Testis (tissue), 3 donors: ENCODE data around the gene TPCN2. TPM values are rescaled to one million over a fixed set of nuclear protein-coding genes. Genes with fewer than 3 reads are reported as not detected.
A peak's percentile ranks its signal among the peaks of the same experiment; 100 is the strongest.

Source experiments
- DNase-seq: peaks from one replicate; pipeline ENCODE4 v3.0.0-alpha.2; 2019
- H3K27ac ChIP-seq, 2 donors: fragments of 200-600 bp; sonication (generic); one replicate each; pipeline ENCODE4 v1.5.1; 2019
- H3K27me3 ChIP-seq: fragments of 200-600 bp; sonication (generic); one replicate; pipeline ENCODE4 v1.5.1; 2019
- H3K36me3 ChIP-seq: fragments of 200-600 bp; sonication (generic); one replicate; pipeline ENCODE4 v1.5.1; 2017; ENCODE audit warnings: low read depth; ENCODE audit errors: missing control alignments
- H3K4me1 ChIP-seq: fragments of 200-600 bp; sonication (generic); one replicate; pipeline ENCODE4 v1.5.1; 2019
- H3K4me3 ChIP-seq, 2 donors: fragments of 200-600 bp; sonication (generic); one replicate each; pipeline ENCODE4 v1.5.1; 2017 to 2019
- H3K9me3 ChIP-seq: fragments of 200-600 bp; sonication (generic); one replicate; pipeline ENCODE4 v1.5.1; 2017
- CTCF ChIP-seq, 3 experiments: fragments of 450-650 bp in 2 of 3; fragments of 200-600 bp in 1 of 3; sonication (generic) in 1 of 3; IDR thresholded peaks; one replicate each; pipeline ENCODE4 v1.5.1; 2016 to 2019; ENCODE audit warnings: antibody characterized with exemption in 3 of 3, mild to moderate bottlenecking in 2 of 3, moderate library complexity in 1 of 3
- POLR2A ChIP-seq: fragments of 450-650 bp; IDR thresholded peaks from one replicate; pipeline ENCODE4 v1.6.1; 2017; ENCODE audit warnings: antibody characterized with exemption, mild to moderate bottlenecking, moderate library complexity
- WGBS, 2 donors: methylation state at CpG; one replicate each; pipeline ENCODE4 v1.1.5; 2018; 5-methylcytosine and 5-hydroxymethylcytosine counted together
- intact Hi-C: fragments of 100-400 bp; cut with DNase I; formaldehyde crosslinking; loops from one replicate; pipeline ENCODE4 v1.15.1; 2023; ENCODE audit warnings: low total_unique reads
- polyA plus RNA-seq: library from polyadenylated mRNA; stranded (reverse); fragments of 350-450 nt; fragmentation: Illumina TruSeq; extraction: RNeasy Lipid Tissue Mini Kit (QIAGEN cat#74804); gene quantifications from one replicate; pipeline ENCODE4 v1.2.3, GENCODE V29; 2014; ENCODE audit warnings: low read depth, low replicate concordance; ENCODE audit not compliant: insufficient read depth
- total RNA-seq, 2 donors: library from RNA; depleted of rRNA; stranded (reverse); fragments of >200 nt; gene quantifications; one replicate each; pipeline ENCODE4 v1.2.3, GENCODE V29; 2016

The TPCN2 gene
- total and polyA plus RNA-seq, 3 donors from 2014 or later = 12.9 to 32.5 (median 28.4) TPM

- WGBS, 2 donors = 95% methylated on average over 10 of the region's 10 CpGs
- no peak overlapping the region for H3K27ac ChIP-seq
- TF ChIP-seq POLR2A = no peak
- no peak for TF ChIP-seq CTCF (IDR thresholded peaks at IDR 0.05)
Observed at GRCh38 chr11:69017951-69018350, 30.8 kb upstream of the TPCN2 start.

GRCh38 chr11:69018924-69019323, 29.8 kb upstream of the TPCN2 start:
- intact Hi-C loops = no loop called here
- no peaks in the 10 kb centered on the region for H3K27me3 ChIP-seq
- H3K4me1 ChIP-seq = peaks cover 9% of the 10 kb centered on the region
- H3K27ac ChIP-seq = peak overlapping the region; percentile 24 to 61
- H3K9me3 ChIP-seq = no peaks in the 10 kb centered on the region
- TF ChIP-seq CTCF (IDR thresholded peaks at IDR 0.05) = no peak
- no peak for TF ChIP-seq POLR2A
- no peak overlapping the region for H3K4me3 ChIP-seq
- H3K36me3 ChIP-seq = no peaks in the 10 kb centered on the region
- DNase-seq = peak; percentile 44
- whole genome bisulfite sequencing, 2 donors = 68 to 72% methylated on average over 11 to 13 of the region's 13 CpGs

More at GRCh38 chr11:69017951-69018350, 30.8 kb upstream of the TPCN2 start:
- H3K4me1 ChIP-seq = peaks cover 11% of the 10 kb centered on the region
- H3K36me3 ChIP-seq = no peaks in the 10 kb centered on the region
- no peak overlapping the region for H3K4me3 ChIP-seq
- H3K27me3 ChIP-seq = no peaks in the 10 kb centered on the region
- no peak for DNase-seq
- no peaks in the 10 kb centered on the region for H3K9me3 ChIP-seq
- intact Hi-C loops = no loop called here

- Histone ChIP-seq H3K4me3 (no peak overlapping the region), H3K36me3 (no peaks in the 10 kb centered on the region), H3K4me1 (no peaks in the 10 kb centered on the region), H3K27me3 (no peaks in the 10 kb centered on the region), H3K9me3 (no peaks in the 10 kb centered on the region), H3K27ac (no peak overlapping the region)
- TF ChIP-seq CTCF (IDR thresholded peaks at IDR 0.05) = no peak
- no peak for TF ChIP-seq POLR2A
- intact Hi-C loops = no loop called here
- WGBS, 2 donors = 62 to 68% methylated on average over 10 of the region's 10 CpGs
- DNase-seq = no peak
Observed at GRCh38 chr11:69022260-69022659, 26.5 kb upstream of the TPCN2 start.

GRCh38 chr11:69024509-69024908, 24.2 kb upstream of the TPCN2 start:
- WGBS, 2 donors = 91 to 93% methylated on average over 6 of the region's 6 CpGs
- Histone ChIP-seq H3K27ac (no peak overlapping the region), H3K4me1 (no peaks in the 10 kb centered on the region), H3K9me3 (no peaks in the 10 kb centered on the region), H3K27me3 (no peaks in the 10 kb centered on the region), H3K36me3 (no peaks in the 10 kb centered on the region), H3K4me3 (no peak overlapping the region)
- no peak for DNase-seq
- intact Hi-C loops = no loop called here
- TF ChIP-seq POLR2A (no peak), CTCF (IDR thresholded peaks at IDR 0.05) (no peak)

GRCh38 chr11:69027704-69028372, 20.9 kb upstream of the TPCN2 start:
- no peaks in the 10 kb centered on the region for H3K4me1 ChIP-seq
- no peak overlapping the region for H3K4me3 ChIP-seq
- no peaks in the 10 kb centered on the region for H3K36me3 ChIP-seq
- no peak overlapping the region for H3K27ac ChIP-seq
- intact Hi-C loops = no loop called here
- 86 to 89% methylated on average over 9 of the region's 9 CpGs for WGBS, 2 donors
- H3K9me3 ChIP-seq = no peaks in the 10 kb centered on the region
- no peak for DNase-seq
- H3K27me3 ChIP-seq = no peaks in the 10 kb centered on the region
- TF ChIP-seq CTCF (IDR thresholded peaks at IDR 0.05) (no peak), POLR2A (no peak)
